KOPT-K1 (cell line): Measurements from ENCODE around the gene ABHD13.
"Not testable (repeated sequence)": the region's sequence is repeated elsewhere in the genome, so short reads cannot be mapped to it uniquely, and the experiment has no call there.

ENCODE experiments used
- H3K27ac ChIP-seq: fragments of 200-600 bp; sonication (generic); 2 replicates; pipeline ENCODE4 v1.5.1; 2016; ENCODE audit warnings: antibody characterized with exemption, mild to moderate bottlenecking, low read depth, low read length; ENCODE audit not compliant: poor library complexity, severe bottlenecking
- H3K36me3 ChIP-seq: fragments of 200-600 bp; sonication (generic); 2 replicates; pipeline ENCODE4 v1.5.1; 2017; ENCODE audit warnings: antibody characterized with exemption, mild to moderate bottlenecking, low read length, moderate library complexity; ENCODE audit not compliant: insufficient read depth
- H3K9me3 ChIP-seq: fragments of 200-600 bp; sonication (generic); 2 replicates; pipeline ENCODE4 v1.5.1; 2017; ENCODE audit warnings: antibody characterized with exemption, low read length, mild to moderate bottlenecking; ENCODE audit not compliant: insufficient read depth, poor library complexity, severe bottlenecking

The ABHD13 gene

GRCh38 chr13:108267347-108267746 lies 49.2 kb downstream of the ABHD13 start:
- Histone ChIP-seq H3K36me3 (no peaks in the 10 kb centered on the region), H3K27ac (no peak overlapping the region), H3K9me3 (no peaks in the 10 kb centered on the region)

DNA sequence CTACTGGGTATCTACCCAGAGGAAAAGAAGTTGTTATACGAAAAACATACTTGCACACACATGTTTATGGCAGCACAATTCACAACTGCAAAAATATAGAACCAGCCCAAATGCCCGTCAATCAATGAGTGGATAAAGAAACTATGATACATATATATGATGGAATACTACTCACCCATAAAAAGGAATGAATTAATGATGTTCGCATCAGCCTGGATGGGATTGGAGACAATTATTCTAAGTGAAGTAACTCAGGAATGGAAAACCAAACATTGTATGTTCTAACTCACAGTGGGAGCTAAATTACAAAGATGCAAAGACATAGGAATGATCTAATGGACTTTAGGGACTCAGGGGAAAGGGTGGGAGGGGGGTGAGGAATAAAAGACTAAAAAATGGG lies 49.7 kb downstream of the ABHD13 start:
- H3K9me3 ChIP-seq, H3K27ac ChIP-seq, H3K36me3 ChIP-seq: not testable (repeated sequence)

DNA sequence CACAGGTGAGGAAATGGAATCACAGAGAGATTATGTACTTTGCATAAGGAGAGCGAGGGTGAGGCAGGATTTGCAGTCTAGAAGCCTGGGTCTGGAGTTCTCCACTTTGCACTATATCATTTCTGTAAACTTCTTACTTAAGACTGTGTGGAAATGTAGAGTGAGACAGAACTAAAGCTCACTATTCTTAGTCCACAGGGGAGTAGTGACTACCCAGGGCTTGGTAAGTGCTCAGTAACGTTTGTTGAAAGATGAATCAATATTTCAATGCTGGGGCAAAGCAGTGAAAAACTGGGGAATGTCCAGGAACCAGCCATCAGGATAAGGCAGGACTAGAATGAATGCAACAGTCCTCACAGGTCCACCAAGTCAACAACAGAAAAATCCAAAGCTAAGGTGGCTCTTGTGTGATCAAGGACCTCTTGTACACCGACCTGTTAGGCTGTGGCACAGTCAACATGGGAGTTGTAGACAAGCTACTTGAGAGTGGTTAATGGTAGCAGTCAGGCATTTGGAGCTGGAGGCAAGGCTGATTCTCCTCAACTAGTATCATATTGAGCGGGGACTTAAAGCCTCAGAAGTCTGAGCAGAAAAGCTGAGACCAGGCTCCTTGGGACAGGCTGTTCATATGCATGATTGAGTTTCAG lies 50.4 kb downstream of the ABHD13 start:
- no peak overlapping the region for H3K27ac ChIP-seq
- no peaks in the 10 kb centered on the region for H3K36me3 ChIP-seq

DNA sequence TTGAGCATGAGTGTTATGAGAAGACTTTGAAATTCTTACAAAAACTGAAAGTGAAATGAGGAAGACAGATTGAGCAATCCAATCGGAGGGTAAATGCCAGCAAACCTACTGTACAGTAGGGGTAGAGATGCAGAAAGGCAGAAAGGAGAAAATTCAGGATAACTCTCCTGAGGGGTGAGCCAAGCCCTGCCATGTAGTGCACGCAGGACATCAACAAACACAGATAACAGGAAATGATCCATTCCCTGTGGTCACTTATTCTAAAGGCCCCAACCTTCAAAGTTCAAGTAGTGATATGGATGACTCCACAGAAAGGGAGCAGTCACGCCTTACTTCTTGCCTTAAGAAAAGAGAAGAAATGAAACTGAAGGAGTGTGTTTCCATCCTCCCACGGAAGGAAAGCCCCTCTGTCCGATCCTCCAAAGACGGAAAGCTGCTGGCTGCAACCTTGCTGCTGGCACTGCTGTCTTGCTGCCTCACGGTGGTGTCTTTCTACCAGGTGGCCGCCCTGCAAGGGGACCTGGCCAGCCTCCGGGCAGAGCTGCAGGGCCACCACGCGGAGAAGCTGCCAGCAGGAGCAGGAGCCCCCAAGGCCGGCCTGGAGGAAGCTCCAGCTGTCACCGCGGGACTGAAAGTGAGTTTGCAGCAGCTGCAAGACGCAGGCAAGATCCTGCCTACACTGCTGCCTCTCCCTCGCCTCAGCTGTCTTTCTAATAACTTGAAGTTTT lies 51.6 kb downstream of the ABHD13 start, which contains the start of gene TNFSF13B:
Gene TNFSF13B, plus strand, starts transcription at position 118 of the 728 bp plus-strand sequence. Its CDS starts 178 bp downstream, at position 296.
- no peak within 1 kb of the TSS for H3K27ac ChIP-seq
- no peaks in the 10 kb centered on the region for H3K36me3 ChIP-seq
- no peaks in the 10 kb centered on the region for H3K9me3 ChIP-seq

More for the DNA sequence above, 50.4 kb downstream of the ABHD13 start:
- no peaks in the 10 kb centered on the region for H3K9me3 ChIP-seq

GRCh38 chr13:108270442-108270841 lies 52.2 kb downstream of the ABHD13 start:
- Histone ChIP-seq H3K27ac (no peak overlapping the region), H3K9me3 (no peaks in the 10 kb centered on the region), H3K36me3 (no peaks in the 10 kb centered on the region)

GRCh38 chr13:108272333-108272732 lies 54.1 kb downstream of the ABHD13 start:
- Histone ChIP-seq H3K9me3 (no peaks in the 10 kb centered on the region), H3K36me3 (no peaks in the 10 kb centered on the region), H3K27ac (no peak overlapping the region)

DNA sequence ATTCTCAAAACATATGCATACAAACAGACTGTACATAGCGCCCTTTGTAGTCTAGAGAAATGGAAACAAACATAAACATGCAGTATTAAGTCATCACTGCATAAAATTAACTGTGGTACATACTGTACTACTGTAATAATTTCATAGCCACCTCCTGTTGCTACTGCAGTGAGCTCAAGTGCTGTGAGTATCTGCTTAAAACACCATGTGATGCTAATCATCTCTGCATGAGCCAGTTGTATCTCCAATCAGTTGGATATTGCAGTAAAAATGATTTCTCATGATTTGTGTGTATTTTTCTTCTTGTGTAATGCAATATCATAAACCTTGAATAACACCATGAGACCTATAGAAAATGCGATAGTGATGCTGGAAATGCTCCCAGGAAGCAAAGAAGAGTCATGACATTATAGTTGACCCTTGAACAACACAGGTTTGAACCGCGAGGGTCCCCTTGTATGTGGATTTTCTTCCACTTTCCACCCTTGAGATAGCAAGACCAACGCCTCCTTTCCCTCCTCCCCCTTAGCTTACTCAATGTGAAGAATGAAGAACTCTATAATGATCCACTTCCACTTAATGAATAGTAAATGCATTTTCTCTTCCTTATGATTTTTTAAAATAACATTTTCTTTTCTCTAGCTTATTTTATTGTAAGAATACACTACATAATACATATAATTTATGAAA lies 55.4 kb downstream of the ABHD13 start:
- no peak overlapping the region for H3K27ac ChIP-seq
- H3K9me3 ChIP-seq = no peaks in the 10 kb centered on the region
- H3K36me3 ChIP-seq = no peaks in the 10 kb centered on the region

- H3K27ac ChIP-seq = no peak overlapping the region
- no peaks in the 10 kb centered on the region for H3K36me3 ChIP-seq
- no peaks in the 10 kb centered on the region for H3K9me3 ChIP-seq
Measured at GRCh38 chr13:108274718-108275117, 56.5 kb downstream of the ABHD13 start.

DNA sequence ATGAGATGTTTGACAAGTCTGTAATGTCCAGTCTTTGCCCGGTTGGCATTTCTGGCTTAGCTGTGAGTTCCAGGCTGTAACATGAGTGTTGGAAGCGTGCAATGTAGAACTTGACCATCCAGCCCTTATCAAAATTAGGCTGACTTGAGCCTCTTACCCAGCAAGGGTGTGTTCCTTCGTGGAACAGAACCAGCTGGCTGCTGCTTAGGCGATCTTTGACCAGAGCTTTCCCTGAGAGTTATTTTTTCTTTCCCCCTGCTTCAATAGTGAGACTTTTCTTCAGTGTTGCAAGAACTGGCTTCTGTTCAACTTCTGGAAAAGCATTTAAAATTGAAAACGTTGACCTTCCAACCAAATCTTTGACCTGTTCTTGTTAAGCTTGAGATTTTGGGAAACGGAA lies 57.9 kb downstream of the ABHD13 start:
- Histone ChIP-seq H3K27ac (no peak overlapping the region), H3K36me3 (no peaks in the 10 kb centered on the region), H3K9me3 (no peaks in the 10 kb centered on the region)

DNA sequence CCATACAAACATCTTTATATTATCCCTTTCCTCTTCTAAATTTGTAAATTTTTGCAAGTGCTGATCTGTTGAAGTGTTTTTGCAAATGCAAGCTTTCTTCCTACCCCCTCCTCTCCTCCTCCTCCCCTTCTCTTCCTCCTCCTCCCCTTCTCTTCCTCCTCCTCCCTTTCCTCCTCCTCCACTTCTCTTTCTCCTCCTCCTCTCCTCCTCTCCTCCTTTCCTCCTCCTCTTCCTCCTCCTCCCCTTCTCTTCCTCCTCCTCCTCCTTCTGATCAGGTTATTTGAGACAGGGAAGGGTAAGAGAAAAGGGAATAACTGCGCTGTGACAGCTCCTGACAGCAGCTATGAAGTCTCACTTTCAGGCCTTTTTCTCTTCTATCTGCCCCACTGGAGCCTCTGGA lies 60.3 kb downstream of the ABHD13 start:
- Histone ChIP-seq H3K36me3 (no peaks in the 10 kb centered on the region), H3K27ac (no peak overlapping the region), H3K9me3 (no peaks in the 10 kb centered on the region)

- Histone ChIP-seq H3K9me3 (no peaks in the 10 kb centered on the region), H3K36me3 (no peaks in the 10 kb centered on the region), H3K27ac (no peak overlapping the region)
Measured at GRCh38 chr13:108281901-108282300, 63.7 kb downstream of the ABHD13 start.

DNA sequence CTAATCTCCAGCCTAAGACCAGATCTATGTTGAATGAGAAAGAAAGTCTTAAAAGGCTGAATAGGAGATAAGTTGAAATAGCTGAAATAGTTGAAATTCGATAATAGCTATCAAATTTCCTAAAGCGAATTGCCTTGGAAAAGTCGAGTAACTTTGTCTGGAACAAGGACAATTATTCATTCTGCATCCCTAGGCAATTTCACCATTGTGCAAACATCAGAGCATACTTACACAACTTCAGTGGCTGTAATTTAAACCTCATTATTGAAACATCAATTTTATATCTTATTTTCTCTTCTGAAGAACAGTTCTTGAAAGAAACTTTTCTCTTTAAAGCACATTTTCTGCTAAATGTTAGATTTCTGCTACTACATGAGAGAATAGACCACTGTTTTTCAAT lies 64.9 kb downstream of the ABHD13 start:
- Histone ChIP-seq H3K9me3 (no peaks in the 10 kb centered on the region), H3K27ac (no peak overlapping the region), H3K36me3 (no peaks in the 10 kb centered on the region)
